GM19463 (cell line): ENCODE data around the gene METTL14.

ENCODE experiments used
- ATAC-seq: cut with Tn5 transposase; IDR thresholded peaks from one replicate; pipeline ENCODE4 v1.9.1; 2021; ENCODE audit warnings: mild to moderate bottlenecking, moderate library complexity; ENCODE audit not compliant: unreplicated experiment

The METTL14 gene

DNA sequence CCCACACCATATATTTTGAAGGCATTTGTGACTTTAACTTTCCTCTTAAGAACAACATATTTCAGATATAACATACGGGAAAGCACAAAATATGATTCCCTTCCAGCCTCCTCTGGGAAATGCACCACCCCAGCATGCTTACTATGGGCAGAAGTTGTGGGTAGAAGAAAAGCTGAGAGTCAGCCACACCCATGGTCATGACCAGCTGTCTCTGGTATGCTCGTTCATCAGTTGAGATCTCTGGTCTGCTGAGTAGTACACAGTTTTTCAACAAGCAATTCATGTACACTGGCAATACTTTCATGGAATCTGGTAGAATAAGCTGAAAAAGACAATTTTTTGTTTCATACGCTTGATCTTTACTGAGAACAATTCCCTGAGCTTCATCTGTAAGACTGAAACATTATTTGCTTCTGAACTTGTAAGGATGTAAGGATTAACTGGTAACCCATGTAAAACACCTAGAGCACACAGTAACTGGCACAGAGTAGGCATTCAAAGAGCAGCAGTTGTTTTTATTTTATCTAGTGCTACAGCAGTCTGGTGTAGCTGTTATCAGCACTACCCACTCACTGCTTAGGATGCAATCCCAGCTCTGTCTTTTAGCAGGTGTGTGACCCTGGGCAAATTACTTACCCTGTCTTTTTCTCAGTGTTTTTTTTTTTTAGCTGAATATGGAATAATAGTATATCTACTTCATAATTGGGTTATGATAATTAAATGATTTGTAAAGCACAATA is 47.6 kb downstream of the METTL14 start:
- no peak for ATAC-seq

DNA sequence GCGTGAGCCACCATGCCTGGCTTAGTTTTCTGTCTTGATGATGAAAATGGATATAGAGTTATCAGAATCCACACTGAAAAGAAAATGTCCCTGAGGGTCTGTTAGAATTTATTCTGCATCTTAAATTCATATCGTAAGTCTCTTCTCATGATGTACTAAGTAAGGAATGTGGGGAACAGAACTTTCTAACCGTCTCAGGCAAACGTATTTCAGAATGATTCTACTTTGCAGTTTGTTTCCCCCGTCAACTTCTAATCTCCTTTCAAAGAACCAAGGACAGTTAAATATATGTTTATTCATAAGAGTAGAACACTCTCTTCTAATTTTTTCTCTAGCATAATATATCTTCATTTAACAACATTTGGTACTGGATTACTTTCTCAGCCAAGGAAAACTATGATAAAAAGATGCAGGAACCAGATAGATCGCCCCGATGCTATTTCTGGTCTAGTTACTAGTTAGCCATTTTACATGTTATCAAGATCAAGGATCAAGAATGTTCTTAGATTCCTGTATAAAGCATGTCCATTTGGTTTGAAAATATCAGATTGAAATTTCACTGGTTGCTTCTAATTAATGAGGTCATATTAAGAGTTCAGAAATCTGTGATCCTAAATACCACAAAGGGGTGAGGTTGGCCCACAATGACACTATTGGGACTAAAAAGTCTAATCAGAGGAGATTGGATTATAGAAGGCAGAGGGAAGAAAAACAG is 49.5 kb downstream of the METTL14 start:
- no peak for ATAC-seq

DNA sequence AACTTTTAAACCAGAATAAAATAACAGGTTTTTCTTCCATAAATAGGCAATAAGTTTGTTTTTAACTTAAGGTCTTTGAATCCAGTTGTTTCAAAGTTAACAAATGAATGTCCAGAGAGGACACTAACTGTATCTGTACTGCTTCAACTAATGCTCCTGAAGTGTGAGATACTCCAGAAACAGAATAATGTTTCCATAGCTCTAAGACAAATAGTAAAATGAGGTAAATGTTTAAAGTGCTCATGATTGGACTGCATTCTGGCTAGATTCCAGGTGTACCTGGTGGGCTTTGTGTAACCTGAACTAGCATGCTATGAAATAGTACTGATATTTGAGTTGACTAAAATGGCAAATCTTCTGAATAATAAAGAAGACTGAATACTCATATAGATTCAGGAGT is 51.7 kb downstream of the METTL14 start:
- ATAC-seq, result no peak

DNA sequence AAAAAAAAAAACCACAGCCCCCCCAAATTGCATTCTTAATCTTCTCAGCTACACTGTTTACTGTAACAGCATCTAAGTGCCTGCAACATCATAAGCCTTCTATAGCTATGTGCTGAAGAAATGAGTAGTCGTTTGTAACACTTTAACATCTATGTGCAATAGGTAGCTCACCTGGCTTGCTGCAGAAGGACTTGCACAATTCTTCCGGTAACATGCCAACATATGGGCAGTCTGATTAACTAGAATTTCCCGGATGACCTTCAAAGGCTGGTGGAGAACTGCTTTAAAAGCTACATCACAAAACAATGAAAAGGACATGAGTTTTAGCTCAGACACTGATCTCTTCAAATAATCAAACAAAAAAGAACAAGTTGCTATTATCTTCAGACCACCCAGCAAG is 52.9 kb downstream of the METTL14 start:
- ATAC-seq, result no peak

DNA sequence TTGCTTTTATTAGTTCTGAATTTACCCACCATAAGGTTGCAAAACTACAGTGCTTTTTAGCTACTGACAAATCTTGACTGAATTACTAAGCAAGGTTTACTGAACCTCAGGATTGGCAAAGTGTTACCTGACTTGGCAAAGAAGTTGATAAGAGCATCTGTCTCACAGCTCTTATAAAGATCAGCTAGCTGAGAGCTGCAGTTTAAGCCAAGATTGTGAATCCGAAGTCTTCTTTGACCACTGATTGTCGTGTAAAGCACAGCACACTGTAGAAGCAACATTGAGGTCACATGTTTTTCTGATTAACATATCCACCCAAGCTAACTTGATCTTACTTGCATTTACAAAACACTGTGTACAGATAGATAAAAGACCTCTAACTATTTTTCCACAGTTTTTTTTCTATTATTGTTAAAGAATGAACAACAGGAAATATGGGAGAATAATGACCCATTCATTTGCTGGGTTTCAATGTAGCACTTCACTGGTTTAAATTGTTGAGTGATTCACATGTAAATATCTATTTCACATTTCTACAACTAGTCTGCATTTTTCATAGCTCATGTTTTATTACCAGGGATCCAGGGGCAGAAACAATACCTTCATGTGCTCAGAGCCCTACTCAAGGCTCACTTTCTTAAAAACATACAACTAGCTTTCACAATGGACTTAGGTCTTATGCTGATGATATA is 54.0 kb downstream of the METTL14 start:
- no peak for ATAC-seq

DNA sequence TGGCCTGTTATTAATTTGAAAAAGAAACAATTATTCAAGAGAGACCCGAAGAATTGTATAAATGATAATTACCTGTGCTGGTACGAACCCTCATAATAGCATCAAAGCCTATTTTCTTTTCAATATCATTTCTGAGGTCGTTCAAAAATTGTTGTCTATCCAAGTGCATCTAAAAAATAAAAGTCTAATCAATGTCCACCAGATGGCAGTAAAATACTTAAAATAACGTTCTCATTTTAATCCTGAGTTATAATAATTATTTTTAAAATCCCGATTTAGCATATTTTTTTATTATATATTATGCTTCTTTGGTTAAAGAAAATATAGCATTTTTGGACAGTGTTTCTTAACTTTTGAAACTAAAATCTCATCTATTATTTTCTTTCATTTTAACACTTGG is 55.7 kb downstream of the METTL14 start:
- ATAC-seq, result no peak

DNA sequence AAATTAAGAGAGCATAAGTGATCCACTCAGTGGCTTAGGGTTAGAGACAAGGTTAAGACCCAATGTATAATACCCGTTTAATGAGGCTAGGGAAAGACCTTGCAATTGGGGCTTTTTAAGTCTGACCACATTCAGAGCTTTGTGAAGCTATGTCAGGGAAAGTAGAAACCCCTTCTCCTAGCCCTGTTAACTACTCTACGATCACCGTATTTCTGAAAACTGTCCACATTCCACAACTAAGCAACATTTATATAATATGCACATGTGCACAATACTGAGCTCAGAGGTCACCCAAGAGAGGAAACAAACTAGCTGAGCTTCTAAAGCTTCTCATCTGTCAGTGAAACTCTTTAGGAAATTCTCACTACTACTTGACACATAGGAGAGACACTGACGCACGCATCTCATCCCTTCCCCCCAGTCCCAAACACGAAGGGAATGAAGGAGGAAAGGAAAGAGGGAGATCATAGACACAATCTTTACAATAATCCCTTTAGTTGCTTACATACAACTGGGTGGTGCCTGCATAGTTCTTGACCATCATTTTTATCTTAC is 56.2 kb downstream of the METTL14 start:
- no peak for ATAC-seq

DNA sequence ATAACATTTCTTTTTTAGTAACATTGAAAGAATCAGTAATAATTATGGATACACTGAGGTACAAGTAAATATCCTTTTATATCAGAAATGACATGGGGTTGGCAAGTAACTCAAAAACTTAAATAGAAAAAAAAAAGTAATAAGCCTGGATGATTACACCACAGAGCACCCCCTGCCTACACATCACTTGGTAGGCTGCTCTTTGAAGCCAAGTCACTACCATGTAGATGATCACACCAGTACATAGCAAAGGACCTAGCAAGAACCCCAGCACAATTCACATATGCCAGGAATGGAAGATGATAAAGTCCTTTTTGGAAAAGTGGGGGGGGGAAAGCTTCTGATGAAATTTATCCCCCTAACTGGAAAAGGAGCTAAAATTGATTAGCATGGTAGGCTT is 56.9 kb downstream of the METTL14 start:
- ATAC-seq, result no peak

DNA sequence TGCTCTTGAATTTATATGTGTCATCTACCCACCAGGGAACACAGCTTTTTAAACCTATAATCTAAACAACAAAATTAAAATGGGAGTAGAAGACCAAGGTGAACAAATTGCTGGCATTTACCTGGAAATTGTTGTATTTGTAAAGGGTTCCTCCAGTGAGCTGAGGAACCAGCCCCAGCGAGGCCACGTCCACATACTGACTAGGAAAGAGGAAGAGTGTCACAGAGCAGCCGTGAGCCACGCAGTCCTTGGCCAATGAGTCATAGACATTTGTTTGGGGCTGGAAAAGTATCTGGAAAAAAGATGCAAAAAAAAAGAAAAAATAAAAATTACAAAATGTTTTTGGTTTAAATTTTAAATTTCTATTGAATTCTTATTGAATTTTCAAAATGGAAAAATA is 58.7 kb downstream of the METTL14 start:
- ATAC-seq, result no peak

DNA sequence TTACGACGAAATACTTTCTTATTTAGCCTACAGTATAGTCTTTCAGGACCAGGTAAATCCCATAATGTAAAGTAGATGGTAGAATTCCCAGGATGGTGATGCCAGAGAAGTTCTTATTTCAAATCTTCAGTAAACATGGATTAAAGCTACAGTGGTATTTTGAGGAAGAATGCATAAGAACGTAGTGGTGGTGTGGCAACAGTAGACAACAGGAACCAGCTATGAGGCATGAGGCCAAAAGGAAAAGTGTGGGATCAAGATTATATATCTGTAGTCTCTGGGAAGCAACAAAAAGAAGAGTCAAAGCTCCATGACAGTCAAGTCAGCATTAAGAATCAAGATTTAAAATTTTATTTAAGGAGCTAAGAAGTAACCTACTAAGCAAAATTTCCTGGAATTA is 60.2 kb downstream of the METTL14 start:
- ATAC-seq, result no peak

DNA sequence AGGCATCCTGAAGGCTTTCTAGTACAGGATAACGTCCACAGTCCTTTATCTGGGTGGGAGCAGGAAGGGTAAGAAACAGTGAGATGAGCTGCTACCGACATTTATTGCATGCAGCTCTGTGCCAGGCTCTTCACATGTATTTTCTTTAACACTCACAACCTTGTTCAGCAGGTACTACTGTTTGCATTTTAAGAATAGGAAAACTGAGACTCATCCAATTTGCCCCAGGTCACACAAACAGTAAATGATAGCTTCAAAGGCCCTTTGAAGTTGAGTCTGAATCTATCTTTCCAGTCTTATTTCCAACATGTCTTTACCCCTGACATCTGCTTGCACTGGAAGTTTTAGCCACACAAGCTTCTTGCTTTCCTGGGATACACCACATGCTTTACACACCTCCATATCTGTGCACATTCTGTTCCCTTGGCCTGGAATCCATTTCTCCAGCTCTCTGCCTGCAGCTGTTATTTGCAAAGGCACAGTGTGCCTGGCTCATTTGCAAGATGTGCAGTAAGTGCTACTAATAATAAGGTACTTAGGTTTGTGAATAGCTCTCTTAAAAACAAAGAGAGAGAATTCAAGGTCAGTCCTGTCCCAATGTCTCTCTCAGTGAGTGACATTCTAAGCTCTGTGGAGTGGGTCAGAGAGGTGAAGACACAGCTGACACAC is 61.2 kb downstream of the METTL14 start:
- ATAC-seq, result no peak

DNA sequence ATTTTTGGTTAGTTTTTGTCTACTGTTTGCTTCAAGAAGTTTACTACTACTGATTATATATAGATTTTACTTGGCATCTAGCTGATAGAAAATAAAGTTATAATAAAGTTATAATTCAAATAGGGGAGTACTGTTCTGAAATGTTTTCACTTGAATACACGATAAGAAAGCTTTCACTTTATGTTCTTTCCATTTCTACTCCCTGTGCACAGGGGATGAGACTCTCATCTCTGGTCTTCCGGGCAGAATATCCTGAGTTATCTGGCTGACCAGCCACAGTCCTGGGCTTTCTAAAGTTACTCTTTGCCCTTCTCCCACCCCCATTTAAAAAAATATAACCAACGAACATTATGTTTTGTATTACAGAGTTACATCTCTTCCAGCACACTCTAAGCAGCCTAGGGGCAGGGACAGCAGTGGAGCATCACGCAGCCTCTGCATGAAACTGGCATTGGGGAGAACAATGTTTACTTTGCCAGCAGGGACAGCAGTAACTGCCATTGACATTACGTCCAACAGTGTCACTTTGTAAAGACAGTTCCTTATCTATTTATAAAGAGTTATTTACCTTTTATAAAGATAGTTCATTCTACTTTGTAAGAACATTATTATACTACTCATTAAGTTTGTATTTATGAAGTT is 64.3 kb downstream of the METTL14 start:
- no peak for ATAC-seq

DNA sequence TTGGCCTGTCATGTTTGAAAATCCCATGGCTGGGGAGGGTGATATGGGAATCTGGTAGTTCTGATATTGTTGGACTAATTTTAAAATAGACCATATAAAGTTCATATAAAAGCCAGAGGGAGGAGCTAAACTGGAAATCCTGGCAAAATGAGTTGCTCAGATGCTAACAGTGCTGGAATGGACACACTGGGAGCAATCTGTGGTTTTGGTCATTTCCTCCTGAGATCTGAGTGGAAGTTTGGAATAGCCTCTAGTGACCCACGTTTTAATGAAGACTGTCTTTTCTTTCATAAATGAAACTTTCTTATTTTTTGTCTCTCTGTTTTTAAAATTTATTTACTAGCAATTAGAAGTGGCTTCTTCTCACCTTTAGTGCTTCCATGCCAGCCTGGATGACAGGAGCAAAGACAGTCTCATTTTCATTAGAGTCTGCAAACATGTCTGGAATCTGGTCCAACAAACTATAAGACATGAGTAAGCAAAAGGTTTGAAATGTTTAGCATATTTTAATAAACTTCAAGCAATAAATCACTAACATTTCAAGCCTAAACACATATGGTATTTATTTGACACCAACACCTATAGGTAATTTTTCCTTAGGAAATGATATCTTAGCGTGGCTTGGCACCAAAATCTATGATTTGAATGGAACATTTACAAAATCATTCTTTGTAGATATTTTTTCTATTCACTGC is 66.6 kb downstream of the METTL14 start:
- ATAC-seq, result no peak

DNA sequence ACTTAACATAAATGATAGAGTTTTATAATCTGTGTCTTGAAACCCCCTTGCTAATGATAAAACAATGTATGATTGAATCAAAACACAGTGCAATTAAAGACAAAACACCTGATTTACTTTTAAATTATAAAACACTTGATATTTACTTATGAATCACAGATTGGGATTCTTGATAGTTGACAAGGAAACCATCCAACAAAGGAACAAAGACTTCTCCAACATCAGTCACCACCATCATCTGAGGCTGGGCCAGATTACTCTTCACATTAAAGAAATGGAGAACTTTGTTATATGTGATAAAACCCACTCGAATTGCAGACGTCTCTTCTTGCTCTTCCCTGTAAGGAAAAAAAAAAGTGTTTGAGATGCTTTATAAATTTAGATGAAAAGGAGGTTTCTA is 67.4 kb downstream of the METTL14 start:
- ATAC-seq, result no peak

DNA sequence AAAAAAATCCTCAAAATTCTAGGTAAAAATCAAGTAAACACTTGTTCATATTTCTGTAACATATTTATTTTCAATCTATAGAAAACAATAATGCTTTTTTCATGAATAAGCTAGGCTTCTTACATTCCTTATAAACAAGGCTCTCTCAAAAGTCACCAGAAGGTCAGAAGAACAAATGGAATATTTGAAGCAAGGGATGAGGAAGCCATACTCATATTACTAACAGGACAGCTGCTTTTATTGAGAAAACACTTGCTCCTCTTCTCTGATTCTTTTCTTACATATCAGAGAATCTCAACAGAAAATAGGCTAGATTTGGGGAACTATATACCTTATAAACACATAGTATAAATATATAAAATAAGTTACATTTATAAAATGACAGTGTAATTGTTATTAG is 67.9 kb downstream of the METTL14 start:
- no peak for ATAC-seq

DNA sequence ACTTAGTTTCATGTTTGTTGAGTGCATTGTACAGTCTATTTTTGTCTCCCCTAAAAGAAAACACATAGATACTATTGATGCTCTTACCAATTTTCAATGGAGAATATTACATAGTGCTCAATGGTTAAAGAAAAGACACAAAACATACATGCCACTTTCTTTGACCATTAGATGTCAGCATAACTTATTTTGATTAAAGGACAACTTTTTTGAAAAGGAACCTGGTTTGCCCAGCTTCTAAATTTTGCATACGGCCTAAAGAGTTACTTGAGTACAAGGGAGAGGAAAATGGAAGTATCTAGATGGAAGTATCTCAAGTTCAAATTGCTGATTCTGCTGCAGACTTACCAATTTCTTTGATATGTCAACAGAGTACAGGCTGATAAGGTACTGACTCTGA is 68.5 kb downstream of the METTL14 start:
- no peak for ATAC-seq

DNA sequence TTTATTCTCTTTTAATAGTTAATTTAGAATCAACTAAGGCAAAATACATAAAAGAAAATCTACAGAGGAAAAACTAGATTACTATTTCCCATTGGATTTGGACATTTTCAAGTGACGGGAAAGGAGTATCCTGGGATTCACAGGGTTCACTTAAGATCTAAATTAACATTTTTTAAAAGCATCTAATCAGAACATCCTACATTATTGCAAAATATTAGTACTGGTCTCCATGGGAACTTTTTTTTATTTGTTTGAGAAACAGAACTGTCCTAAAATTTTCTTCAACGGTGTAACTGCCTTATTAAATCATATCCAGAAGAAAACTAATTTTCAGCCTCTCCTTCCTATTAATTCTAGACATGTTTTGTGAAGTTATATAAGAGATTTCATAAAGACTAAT is 69.7 kb downstream of the METTL14 start:
- no peak for ATAC-seq

DNA sequence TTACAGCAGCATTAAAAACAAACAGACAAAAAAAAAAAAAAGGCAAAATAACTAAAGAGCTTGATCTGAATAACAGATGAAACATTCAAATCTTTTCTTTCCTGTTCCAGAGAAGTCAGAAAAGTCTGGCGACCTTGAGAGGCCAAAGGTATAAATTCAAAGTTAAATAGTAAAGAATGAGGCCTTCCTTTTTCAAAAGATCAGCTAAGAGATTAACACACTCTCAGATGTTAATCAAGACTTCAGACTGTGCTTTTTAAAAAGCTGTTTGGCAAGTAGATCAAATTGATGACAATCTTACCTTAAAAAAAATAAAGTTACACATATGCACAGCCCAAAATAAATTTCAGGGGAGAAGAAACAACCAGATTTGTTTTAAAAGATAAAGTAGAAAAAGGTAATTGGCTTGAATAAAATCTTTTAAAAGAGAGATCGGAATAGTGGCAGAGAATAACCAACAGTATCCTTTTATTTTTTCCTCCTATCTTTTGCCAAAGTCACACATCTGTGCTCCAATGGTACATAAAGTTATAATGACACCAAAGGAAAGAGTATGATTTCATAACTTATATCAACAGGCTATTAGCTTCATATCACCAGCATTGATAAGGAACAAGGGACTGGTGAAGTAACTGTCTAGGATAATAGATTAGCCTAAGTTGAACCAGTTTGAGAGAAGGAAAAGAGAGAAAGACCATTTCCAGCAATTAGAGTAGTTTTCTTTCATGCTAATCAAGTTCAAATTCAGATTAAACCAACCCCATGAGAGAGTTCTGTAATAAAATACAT is 70.4 kb downstream of the METTL14 start:
- ATAC-seq, result no peak

DNA sequence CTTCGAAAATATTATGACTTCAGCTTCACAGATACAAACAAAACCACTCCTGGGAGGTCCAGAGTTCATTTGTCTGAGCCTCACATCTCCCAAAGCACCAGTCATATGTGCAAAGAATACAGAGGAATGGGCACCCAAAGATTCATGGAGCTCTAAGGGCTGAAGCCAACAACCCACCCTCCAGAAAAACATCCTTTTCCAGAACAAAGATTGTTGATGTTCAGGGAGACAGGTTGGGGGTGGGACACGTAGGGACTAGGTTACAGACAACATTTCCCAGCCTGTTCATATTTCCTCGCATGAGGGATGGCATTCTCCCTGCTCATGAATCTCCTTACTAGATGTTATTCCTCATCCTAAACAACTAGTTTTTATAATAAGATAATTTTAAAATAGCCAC is 71.2 kb downstream of the METTL14 start:
- ATAC-seq, result no peak
